8988T (cell line): ENCODE results near the gene HDGFL3.
A peak's percentile ranks its signal among the peaks of the same experiment; 100 is the strongest.
"Not testable (repeated sequence)": the region's sequence is repeated elsewhere in the genome, so short reads cannot be mapped to it uniquely, and the experiment has no call there.

Source experiments
- DNase-seq: peaks from one replicate; pipeline ENCODE4 v3.0.0; 2011

HDGFL3 gene

GRCh38 chr15:83207660-83208366 is at the start of gene HDGFL3:
HDGFL3 (minus strand) TSS chr15:83207823; CDS start chr15:83207414, 409 bp downstream.
- peak; percentile 64 for DNase-seq

GRCh38 chr15:83250781-83251180 is 43.2 kb upstream of the HDGFL3 start:
- no peak for DNase-seq

GRCh38 chr15:83249030-83249343 is 41.4 kb upstream of the HDGFL3 start:
- no peak for DNase-seq

GRCh38 chr15:83248151-83249029 is 40.8 kb upstream of the HDGFL3 start:
- no peak for DNase-seq

GRCh38 chr15:83243634-83244033 is 36.0 kb upstream of the HDGFL3 start:
- DNase-seq, result no peak

GRCh38 chr15:83230242-83230641 is 22.6 kb upstream of the HDGFL3 start:
- DNase-seq, result no peak

- DNase-seq, result no peak
Measured at GRCh38 chr15:83225449-83225848, 17.8 kb upstream of the HDGFL3 start.

GRCh38 chr15:83221781-83222180 is 14.2 kb upstream of the HDGFL3 start:
- DNase-seq, result not testable (repeated sequence)

- DNase-seq, result no peak
Measured at GRCh38 chr15:83219026-83219425, 11.4 kb upstream of the HDGFL3 start.

GRCh38 chr15:83215306-83215705 is 7.7 kb upstream of the HDGFL3 start:
- no peak for DNase-seq

GRCh38 chr15:83210619-83211018 is 3.0 kb upstream of the HDGFL3 start:
- DNase-seq, result no peak

GRCh38 chr15:83209333-83209732 is 1.7 kb upstream of the HDGFL3 start:
- no peak for DNase-seq

GRCh38 chr15:83208367-83208661 is 691 bp upstream of the HDGFL3 start:
- no peak for DNase-seq

GRCh38 chr15:83207009-83207659 is 489 bp downstream of the HDGFL3 start:
- peak; percentile 43 for DNase-seq

GRCh38 chr15:83206526-83207008 is 1.1 kb downstream of the HDGFL3 start:
- DNase-seq, result no peak

GRCh38 chr15:83205725-83206324 is 1.8 kb downstream of the HDGFL3 start:
- DNase-seq, result no peak

- no peak for DNase-seq
Measured at GRCh38 chr15:83204697-83205096, 2.9 kb downstream of the HDGFL3 start.

GRCh38 chr15:83203543-83203942 is 4.1 kb downstream of the HDGFL3 start:
- no peak for DNase-seq

GRCh38 chr15:83200589-83200988 is 7.0 kb downstream of the HDGFL3 start:
- no peak for DNase-seq

- DNase-seq, result no peak
Measured at GRCh38 chr15:83200162-83200561, 7.5 kb downstream of the HDGFL3 start.

- DNase-seq, result no peak
Measured at GRCh38 chr15:83199288-83199687, 8.3 kb downstream of the HDGFL3 start.

GRCh38 chr15:83198476-83198875 is 9.1 kb downstream of the HDGFL3 start:
- no peak for DNase-seq

- DNase-seq, result no peak
Measured at GRCh38 chr15:83194528-83194927, 13.1 kb downstream of the HDGFL3 start.
